HEK293T (cell line): ENCODE data around the gene STX18.

ENCODE experiments used
- CTCF ChIA-PET: fragments of 350-600 bp; formaldehyde crosslinking; extraction: SDS; loops from one replicate; lab custom pipeline; 2021; ENCODE audit warnings: antibody characterized with exemption, inconsistent platforms; lab: Yijun Ruan, JAX
- POLR2A ChIA-PET: fragments of 350-600 bp; formaldehyde crosslinking; extraction: SDS; loops from one replicate; lab custom pipeline; 2020; ENCODE audit warnings: antibody characterized with exemption, inconsistent platforms; lab: Yijun Ruan, JAX
- DNase-seq: peaks from one replicate; pipeline ENCODE4 v3.0.0; 2012; ENCODE audit warnings: mixed read lengths; ENCODE audit errors: extremely low spot score
- ARNT ChIP-seq: fragments of 450-650 bp; IDR thresholded peaks from 2 replicates; pipeline ENCODE4 v1.6.1; 2017; ENCODE audit warnings: mild to moderate bottlenecking
- BHLHE40 ChIP-seq: fragments of 450-650 bp; IDR thresholded peaks from 2 replicates; pipeline ENCODE4 v1.6.1; 2016; ENCODE audit warnings: mild to moderate bottlenecking, moderate library complexity, borderline replicate concordance
- CTBP1 ChIP-seq: fragments of 450-650 bp; IDR thresholded peaks from 2 replicates; pipeline ENCODE4 v1.6.1; 2016; ENCODE audit warnings: borderline replicate concordance
- ELF4 ChIP-seq: fragments of 450-650 bp; IDR thresholded peaks from 2 replicates; pipeline ENCODE4 v1.6.1; 2017; ENCODE audit warnings: antibody characterized with exemption
- FOXA1 ChIP-seq: fragments of 450-650 bp; IDR thresholded peaks from 2 replicates; pipeline ENCODE4 v1.6.1; 2016; ENCODE audit warnings: mild to moderate bottlenecking
- FOXK2 ChIP-seq: fragments of 450-650 bp; IDR thresholded peaks from 2 replicates; pipeline ENCODE4 v1.6.1; 2016; ENCODE audit warnings: mild to moderate bottlenecking
- FOXM1 ChIP-seq: fragments of 450-650 bp; IDR thresholded peaks from 2 replicates; pipeline ENCODE4 v1.6.1; 2017; ENCODE audit warnings: mild to moderate bottlenecking, borderline replicate concordance
- HDGF ChIP-seq: fragments of 450-650 bp; IDR thresholded peaks from 2 replicates; pipeline ENCODE4 v1.6.1; 2017; ENCODE audit warnings: antibody characterized with exemption, borderline replicate concordance
- L3MBTL2 ChIP-seq: fragments of 450-650 bp; conservative IDR thresholded peaks from 2 replicates; pipeline ENCODE4 v1.6.1; 2016; ENCODE audit warnings: mild to moderate bottlenecking
- LEF1 ChIP-seq: fragments of 450-650 bp; IDR thresholded peaks from 2 replicates; pipeline ENCODE4 v1.6.1; 2017; ENCODE audit warnings: mild to moderate bottlenecking, borderline replicate concordance
- NFRKB ChIP-seq: fragments of 450-650 bp; IDR thresholded peaks from 2 replicates; pipeline ENCODE4 v1.6.1; 2016; ENCODE audit warnings: mild to moderate bottlenecking, moderate library complexity
- PKNOX1 ChIP-seq: fragments of 450-650 bp; IDR thresholded peaks from 2 replicates; pipeline ENCODE4 v1.6.1; 2016
- SP1 ChIP-seq: fragments of 450-650 bp; IDR thresholded peaks from 2 replicates; pipeline ENCODE4 v1.6.1; 2017
- SUZ12 ChIP-seq: fragments of 450-650 bp; IDR thresholded peaks from 2 replicates; pipeline ENCODE4 v1.6.1; 2016; ENCODE audit warnings: mild to moderate bottlenecking
- TARDBP ChIP-seq: fragments of 450-650 bp; IDR thresholded peaks from 2 replicates; pipeline ENCODE4 v1.6.1; 2016
- ZNF384 ChIP-seq: fragments of 450-650 bp; IDR thresholded peaks from 2 replicates; pipeline ENCODE4 v1.6.1; 2016

STX18 gene

GRCh38 chr4:4433941-4434340, 107.9 kb downstream of the STX18 start:
- CTCF ChIA-PET, result interaction anchor here (1.3 kb wide), 1 partner anchor 50 kb away, joined by 4 read pairs; no protein-coding TSS in a partner anchor

GRCh38 chr4:4432341-4433125, 109.3 kb downstream of the STX18 start:
- POLR2A ChIA-PET, result no interaction called here
- TF ChIP-seq PKNOX1 (no peak), L3MBTL2 (no peak), NFRKB (no peak), ARNT (no peak), CTBP1 (no peak), TARDBP (no peak), HDGF (no peak), LEF1 (no peak), FOXA1 (no peak), SP1 (no peak), FOXK2 (no peak), BHLHE40 (no peak), ELF4 (no peak), ZNF384 (no peak), FOXM1 (no peak), SUZ12 (no peak)
- no peak for DNase-seq
- CTCF ChIA-PET, result interaction anchor here (2.9 kb wide), 1 partner anchor 48 kb away, joined by 9 read pairs; no protein-coding TSS in a partner anchor

More at GRCh38 chr4:4433941-4434340, 107.9 kb downstream of the STX18 start:
- TF ChIP-seq LEF1 (no peak), FOXA1 (no peak), NFRKB (no peak), SUZ12 (no peak), FOXK2 (no peak), BHLHE40 (no peak), TARDBP (no peak), CTBP1 (no peak), L3MBTL2 (no peak), PKNOX1 (no peak), HDGF (no peak), ARNT (no peak), ELF4 (no peak), SP1 (no peak), ZNF384 (no peak), FOXM1 (no peak)
- DNase-seq, result no peak
- POLR2A ChIA-PET, result no interaction called here

- ChIA-PET POLR2A (interaction anchor here (0.8 kb wide), 1 partner anchor 46 kb away, joined by 3 read pairs; no protein-coding TSS in a partner anchor), CTCF (interaction anchor here (0.7 to 2.9 kb wide), 6 partner anchors 10 to 189 kb away, joined by 3 to 9 read pairs (median 4); no protein-coding TSS in a partner anchor)
- TF ChIP-seq SP1 (no peak), L3MBTL2 (peak; percentile 58; the same call in 1 of the 2 replicates)
- DNase-seq, result peak; percentile 81
These were observed 111.2 kb downstream of the STX18 start for GRCh38 chr4:4430492-4431195.

- TF ChIP-seq HDGF, result no peak
- TF ChIP-seq ZNF384, result no peak
- TF ChIP-seq ELF4, result no peak
- no peak for TF ChIP-seq PKNOX1
- no peak for TF ChIP-seq FOXK2
- TF ChIP-seq FOXM1, result no peak
- no peak for TF ChIP-seq SUZ12
- no peak for TF ChIP-seq FOXA1
- no peak for TF ChIP-seq TARDBP
- TF ChIP-seq CTBP1, result no peak
- no peak for DNase-seq
- POLR2A ChIA-PET, result no interaction called here
- CTCF ChIA-PET, result no interaction called here
These were observed 112.6 kb downstream of the STX18 start for GRCh38 chr4:4428966-4429875.

GRCh38 chr4:4427886-4428285, 114.0 kb downstream of the STX18 start:
- POLR2A ChIA-PET, result no interaction called here
- TF ChIP-seq BHLHE40, result no peak
- no peak for TF ChIP-seq HDGF
- CTCF ChIA-PET, result no interaction called here
- no peak for DNase-seq
